H9 (cell line): ENCODE results near the gene HIGD2A. TPM values are rescaled to one million over a fixed set of nuclear protein-coding genes. Genes with fewer than 3 reads are reported as not detected.

ENCODE experiments used
- DNase-seq: peaks from one replicate; pipeline ENCODE4 v3.0.0-alpha.2; 2017
- H2AFZ ChIP-seq: one replicate; pipeline ENCODE4 v1.6.1; 2013; ENCODE audit warnings: mild to moderate bottlenecking, low read length, control low read depth, moderate library complexity
- H2AK5ac ChIP-seq: 2 replicates; pipeline ENCODE4 v1.6.1; 2013; ENCODE audit warnings: low read length, control low read depth, mixed read lengths; ENCODE audit not compliant: insufficient read length
- H2BK120ac ChIP-seq: one replicate; pipeline ENCODE4 v1.6.1; 2013; ENCODE audit warnings: low read depth, mild to moderate bottlenecking, low read length, control low read depth, inconsistent platforms; ENCODE audit not compliant: poor library complexity, severe bottlenecking
- H2BK12ac ChIP-seq: 2 replicates; pipeline ENCODE4 v1.6.1; 2013; ENCODE audit warnings: low read length, control low read depth, mixed read lengths, low read depth; ENCODE audit not compliant: insufficient read length
- H2BK15ac ChIP-seq: 2 replicates; pipeline ENCODE4 v1.6.1; 2013; ENCODE audit warnings: low read depth, low read length, control low read depth
- H2BK20ac ChIP-seq: one replicate; pipeline ENCODE4 v1.6.1; 2013; ENCODE audit warnings: low read depth, mild to moderate bottlenecking, low read length, control low read depth, inconsistent platforms; ENCODE audit not compliant: poor library complexity, severe bottlenecking
- H2BK5ac ChIP-seq: 2 replicates; pipeline ENCODE4 v1.6.1; 2013; ENCODE audit warnings: low read length, control low read depth, mixed read lengths; ENCODE audit not compliant: insufficient read length
- H3K14ac ChIP-seq: 2 replicates; pipeline ENCODE4 v1.6.1; 2013; ENCODE audit warnings: low read length, control low read depth; ENCODE audit not compliant: insufficient read depth
- H3K18ac ChIP-seq: 2 replicates; pipeline ENCODE4 v1.6.1; 2013; ENCODE audit warnings: low read depth, mild to moderate bottlenecking, mixed read lengths, low read length, control low read depth; ENCODE audit not compliant: insufficient read length
- H3K23ac ChIP-seq: 2 replicates; pipeline ENCODE4 v1.6.1; 2013; ENCODE audit warnings: low read length, control low read depth, mixed read lengths, low read depth; ENCODE audit not compliant: insufficient read length
- H3K23me2 ChIP-seq: 2 replicates; pipeline ENCODE4 v1.6.1; 2013; ENCODE audit warnings: low read depth, mild to moderate bottlenecking, mixed read lengths, low read length, control low read depth; ENCODE audit not compliant: insufficient read length, poor library complexity, severe bottlenecking
- H3K27ac ChIP-seq: 2 replicates; pipeline ENCODE4 v1.5.1; 2013; ENCODE audit warnings: low read length, control low read depth, mixed read lengths, low read depth; ENCODE audit not compliant: insufficient read length
- H3K27me3 ChIP-seq: 2 replicates; pipeline ENCODE4 v1.6.1; 2013; ENCODE audit warnings: low read length, control low read depth, inconsistent platforms; ENCODE audit not compliant: insufficient read depth
- H3K4ac ChIP-seq: 2 replicates; pipeline ENCODE4 v1.6.1; 2013; ENCODE audit warnings: low read depth, mild to moderate bottlenecking, control low read depth, inconsistent platforms, low read length, moderate library complexity
- H3K4me1 ChIP-seq: 2 replicates; pipeline ENCODE4 v1.6.1; 2013; ENCODE audit warnings: low read length, control low read depth, inconsistent platforms; ENCODE audit not compliant: insufficient read depth
- H3K4me2 ChIP-seq: 2 replicates; pipeline ENCODE4 v1.6.1; 2013; ENCODE audit warnings: low read length, control low read depth, mixed read lengths; ENCODE audit not compliant: insufficient read length, insufficient read depth
- H3K56ac ChIP-seq: 2 replicates; pipeline ENCODE4 v1.6.1; 2013; ENCODE audit warnings: low read depth, mild to moderate bottlenecking, mixed read lengths, low read length, control low read depth; ENCODE audit not compliant: insufficient read length
- H3K79me1 ChIP-seq: 2 replicates; pipeline ENCODE4 v1.6.1; 2013; ENCODE audit warnings: low read depth, mild to moderate bottlenecking, moderate library complexity, low read length, control low read depth, inconsistent platforms; ENCODE audit not compliant: insufficient read depth, poor library complexity, severe bottlenecking
- H3K79me2 ChIP-seq: 2 replicates; pipeline ENCODE4 v1.6.1; 2013; ENCODE audit warnings: low read length, control low read depth, inconsistent platforms; ENCODE audit not compliant: insufficient read depth
- H3K9ac ChIP-seq: 2 replicates; pipeline ENCODE4 v1.6.1; 2013; ENCODE audit warnings: low read length, control low read depth, mixed read lengths; ENCODE audit not compliant: insufficient read length; ENCODE audit errors: extremely low read depth
- H3K9me3 ChIP-seq: one replicate; pipeline ENCODE4 v1.6.1; 2013; ENCODE audit warnings: low read depth, low read length, inconsistent platforms; ENCODE audit not compliant: control insufficient read depth
- H3T11ph ChIP-seq: one replicate; pipeline ENCODE4 v1.6.1; 2013; ENCODE audit warnings: mild to moderate bottlenecking, low read length, control low read depth, inconsistent platforms
- H4K20me1 ChIP-seq: one replicate; pipeline ENCODE4 v1.6.1; 2013; ENCODE audit not compliant: control insufficient read depth, insufficient read length, insufficient read depth
- H4K5ac ChIP-seq: 2 replicates; pipeline ENCODE4 v1.6.1; 2013; ENCODE audit warnings: low read depth, mild to moderate bottlenecking, mixed read lengths, low read length, control low read depth; ENCODE audit not compliant: insufficient read length
- H4K8ac ChIP-seq: replicated peaks from 2 replicates; pipeline ENCODE4 v1.6.1; 2013; ENCODE audit warnings: low read length, control low read depth, mixed read lengths, low read depth; ENCODE audit not compliant: insufficient read length
- H4K91ac ChIP-seq: 2 replicates; pipeline ENCODE4 v1.6.1; 2013; ENCODE audit warnings: low read depth, mild to moderate bottlenecking, moderate library complexity, mixed read lengths, low read length, control low read depth; ENCODE audit not compliant: insufficient read length
- H3K27ac Mint-ChIP-seq, 3 experiments: 2 replicates in 2 of 3; 3 replicates in 1 of 3; pipeline ENCODE4 v1.8.0; 2020 to 2021; ENCODE audit warnings: mixed read lengths in 3 of 3, mild to moderate bottlenecking in 1 of 3, moderate library complexity in 1 of 3
- H3K27me3 Mint-ChIP-seq: 2 replicates; pipeline ENCODE4 v1.8.0; 2021; ENCODE audit warnings: low read depth, mild to moderate bottlenecking, moderate library complexity, mixed read lengths
- H3K36me3 Mint-ChIP-seq, 3 experiments: 2 replicates in 2 of 3; 3 replicates in 1 of 3; pipeline ENCODE4 v1.8.0; 2020 to 2021; ENCODE audit warnings: low read depth in 3 of 3, mixed read lengths in 3 of 3; ENCODE audit not compliant: insufficient read depth in 1 of 3
- H3K4me1 Mint-ChIP-seq, 2 experiments: 2 replicates each; pipeline ENCODE4 v1.8.0; 2020; ENCODE audit warnings: mixed read lengths in 2 of 2
- H3K4me3 Mint-ChIP-seq, 2 experiments: 2 replicates in 1 of 2; 3 replicates in 1 of 2; pipeline ENCODE4 v1.8.0; 2020 to 2021; ENCODE audit warnings: mild to moderate bottlenecking in 2 of 2, mixed read lengths in 2 of 2, moderate library complexity in 1 of 2
- H3K9me3 Mint-ChIP-seq, 2 experiments: 2 replicates in 1 of 2; 3 replicates in 1 of 2; pipeline ENCODE4 v1.8.0; 2020; ENCODE audit warnings: mild to moderate bottlenecking in 2 of 2, mixed read lengths in 2 of 2, moderate library complexity in 1 of 2
- CTCF ChIP-seq: fragments of 200-600 bp; sonication (generic); conservative IDR thresholded peaks from 3 replicates; pipeline ENCODE4 v1.8.0; 2021; ENCODE audit warnings: antibody characterized with exemption, mild to moderate bottlenecking
- WGBS: extraction: QIAGEN DNeasy Blood & Tissue Kit; methylation state at CpG from one replicate; pipeline ENCODE4 v1.1.7; 2013; ENCODE audit warnings: missing lambda C conversion rate, low lambda C conversion rate, mixed read lengths; ENCODE audit not compliant: insufficient read length; ENCODE audit errors: extremely low coverage; 5-methylcytosine and 5-hydroxymethylcytosine counted together
- total RNA-seq: library from RNA; stranded (reverse); gene quantifications from 2 replicates; pipeline ENCODE4 v1.2.1, GENCODE V29; 2021

Gene HIGD2A
- total RNA-seq, 1 experiment from 2014 or later = 92.3 TPM

DNA sequence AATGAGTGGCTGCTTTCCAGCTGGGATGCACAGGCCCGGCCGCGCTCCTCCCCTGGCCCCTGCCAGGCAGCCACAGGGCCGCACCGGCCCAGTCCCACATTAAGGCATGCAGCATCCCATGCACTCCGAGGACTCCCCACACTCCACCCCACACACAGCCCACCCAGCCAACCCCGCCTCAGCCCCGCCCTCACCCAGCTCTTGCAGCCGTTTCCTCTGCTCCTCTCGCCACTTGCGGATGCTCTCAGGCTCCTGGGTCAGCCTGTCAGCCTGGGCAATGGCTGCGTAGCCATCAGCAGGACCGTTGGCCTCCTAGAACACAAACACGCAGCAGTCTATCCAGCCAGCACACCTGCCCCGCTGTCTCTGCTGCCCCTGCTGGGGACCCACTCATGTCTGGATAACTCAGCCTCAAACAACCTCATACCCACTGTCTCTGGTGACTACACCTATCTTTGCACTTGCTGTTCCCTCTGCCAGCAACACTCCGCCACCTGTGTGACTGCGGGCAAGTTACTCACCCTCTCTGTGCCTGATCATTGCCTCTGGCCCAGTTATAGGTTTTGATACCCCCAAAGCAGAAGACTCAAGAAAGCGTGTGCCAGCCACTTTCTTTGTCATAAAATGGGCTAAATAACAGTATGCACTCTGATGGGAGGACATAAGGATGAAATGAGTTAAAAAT, 9.3 kb downstream of the HIGD2A start:
- H3K36me3 Mint-ChIP-seq = peaks cover 0 to 2% (median 0%) of the 10 kb centered on the region in 3 experiments; a peak in 1 of 7 replicates
- no peak overlapping the region for H2BK12ac ChIP-seq
- no peak for TF ChIP-seq CTCF
- H3K27me3 Mint-ChIP-seq = peaks cover 2% of the 10 kb centered on the region; the same call in 1 of the 2 replicates
- H3K9me3 ChIP-seq = no peaks in the 10 kb centered on the region
- no peak overlapping the region for H3K14ac ChIP-seq
- H3K27ac ChIP-seq = no peak overlapping the region
- H3K4me1 Mint-ChIP-seq = peaks cover 3 to 5% of the 10 kb centered on the region in 2 experiments; a peak in 3 of 4 replicates
- H2AFZ ChIP-seq = no peak overlapping the region
- no peak overlapping the region for H2AK5ac ChIP-seq
- no peaks in the 10 kb centered on the region for H3K23me2 ChIP-seq
- H3K23ac ChIP-seq = no peak overlapping the region
- H4K8ac ChIP-seq = no peak overlapping the region
- H3K27ac Mint-ChIP-seq = no peak overlapping the region
- no peaks in the 10 kb centered on the region for H3K9me3 Mint-ChIP-seq
- H3K79me2 ChIP-seq = no peaks in the 10 kb centered on the region
- H3K18ac ChIP-seq = no peak overlapping the region
- no peak overlapping the region for H2BK15ac ChIP-seq
- no peak overlapping the region for H3K4me2 ChIP-seq
- no peak for DNase-seq
- no peaks in the 10 kb centered on the region for H3K4me1 ChIP-seq
- no peak overlapping the region for H4K5ac ChIP-seq
- H2BK20ac ChIP-seq = no peak overlapping the region
- H3K56ac ChIP-seq = no peak overlapping the region
- H4K20me1 ChIP-seq = no peaks in the 10 kb centered on the region
- no peak overlapping the region for H3K4ac ChIP-seq
- no peak overlapping the region for H4K91ac ChIP-seq
- peak overlapping the region in 1 of 2 experiments; percentile 13; a peak in 2 of 5 replicates for H3K4me3 Mint-ChIP-seq
- no CpG with 5 or more reads among the region's 18 CpGs for WGBS
- no peaks in the 10 kb centered on the region for H3K27me3 ChIP-seq
- H2BK120ac ChIP-seq = no peak overlapping the region
- no peak overlapping the region for H3K9ac ChIP-seq
- no peak overlapping the region for H2BK5ac ChIP-seq
- H3T11ph ChIP-seq = no peak overlapping the region
- no peaks in the 10 kb centered on the region for H3K79me1 ChIP-seq
